ENCODE data around the gene SAT1.

The SAT1 gene

DNA sequence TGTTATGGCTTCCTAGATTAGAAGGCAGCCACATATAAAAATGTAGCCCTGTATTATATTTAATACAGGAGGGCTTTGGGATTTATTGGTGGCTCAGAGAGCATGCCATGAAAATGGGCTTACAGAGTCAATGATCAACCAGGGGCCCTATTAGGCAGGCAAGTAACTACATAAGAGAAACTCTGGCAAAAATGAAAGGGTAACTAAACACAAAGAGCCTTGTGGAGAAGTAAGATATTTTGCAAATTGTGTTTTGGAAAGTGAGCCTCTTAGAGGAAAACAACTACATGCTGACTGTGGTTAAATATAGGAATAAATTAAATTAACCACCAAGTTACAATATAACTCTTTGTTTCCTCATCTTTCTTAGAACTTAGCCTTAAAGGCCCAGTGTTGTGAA is 5.5 kb downstream of the SAT1 start:
- ChIA-PET CTCF (no interaction called here), POLR2A (no interaction called here)
- TF ChIP-seq, protein P1, sequence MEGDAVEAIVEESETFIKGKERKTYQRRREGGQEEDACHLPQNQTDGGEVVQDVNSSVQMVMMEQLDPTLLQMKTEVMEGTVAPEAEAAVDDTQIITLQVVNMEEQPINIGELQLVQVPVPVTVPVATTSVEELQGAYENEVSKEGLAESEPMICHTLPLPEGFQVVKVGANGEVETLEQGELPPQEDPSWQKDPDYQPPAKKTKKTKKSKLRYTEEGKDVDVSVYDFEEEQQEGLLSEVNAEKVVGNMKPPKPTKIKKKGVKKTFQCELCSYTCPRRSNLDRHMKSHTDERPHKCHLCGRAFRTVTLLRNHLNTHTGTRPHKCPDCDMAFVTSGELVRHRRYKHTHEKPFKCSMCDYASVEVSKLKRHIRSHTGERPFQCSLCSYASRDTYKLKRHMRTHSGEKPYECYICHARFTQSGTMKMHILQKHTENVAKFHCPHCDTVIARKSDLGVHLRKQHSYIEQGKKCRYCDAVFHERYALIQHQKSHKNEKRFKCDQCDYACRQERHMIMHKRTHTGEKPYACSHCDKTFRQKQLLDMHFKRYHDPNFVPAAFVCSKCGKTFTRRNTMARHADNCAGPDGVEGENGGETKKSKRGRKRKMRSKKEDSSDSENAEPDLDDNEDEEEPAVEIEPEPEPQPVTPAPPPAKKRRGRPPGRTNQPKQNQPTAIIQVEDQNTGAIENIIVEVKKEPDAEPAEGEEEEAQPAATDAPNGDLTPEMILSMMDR (IDR thresholded peaks at IDR 0.05; ENCODE audit: insufficient read depth, low read length, missing control alignments), result no peak
- H3K4me3 ChIP-seq (ENCODE audit: low read depth, low read length), result no peak overlapping the region
- DNase-seq (ENCODE audit: low read depth, low spot score), result no peak

- H3K4me3 ChIP-seq (ENCODE audit: low read depth, low read length), result no peak overlapping the region
- POLR2A ChIA-PET, result interaction anchor here (0.7 kb wide), 1 partner anchor 1857 kb away, joined by 3 read pairs; no protein-coding TSS in a partner anchor
- TF ChIP-seq, protein P1 (IDR thresholded peaks at IDR 0.05; ENCODE audit: insufficient read depth, low read length, missing control alignments), result no peak
- no peak for DNase-seq (ENCODE audit: low read depth, low spot score)
- CTCF ChIA-PET, result no interaction called here
Observed at GRCh38 chrX:23788946-23789345, 6.0 kb downstream of the SAT1 start.

DNA sequence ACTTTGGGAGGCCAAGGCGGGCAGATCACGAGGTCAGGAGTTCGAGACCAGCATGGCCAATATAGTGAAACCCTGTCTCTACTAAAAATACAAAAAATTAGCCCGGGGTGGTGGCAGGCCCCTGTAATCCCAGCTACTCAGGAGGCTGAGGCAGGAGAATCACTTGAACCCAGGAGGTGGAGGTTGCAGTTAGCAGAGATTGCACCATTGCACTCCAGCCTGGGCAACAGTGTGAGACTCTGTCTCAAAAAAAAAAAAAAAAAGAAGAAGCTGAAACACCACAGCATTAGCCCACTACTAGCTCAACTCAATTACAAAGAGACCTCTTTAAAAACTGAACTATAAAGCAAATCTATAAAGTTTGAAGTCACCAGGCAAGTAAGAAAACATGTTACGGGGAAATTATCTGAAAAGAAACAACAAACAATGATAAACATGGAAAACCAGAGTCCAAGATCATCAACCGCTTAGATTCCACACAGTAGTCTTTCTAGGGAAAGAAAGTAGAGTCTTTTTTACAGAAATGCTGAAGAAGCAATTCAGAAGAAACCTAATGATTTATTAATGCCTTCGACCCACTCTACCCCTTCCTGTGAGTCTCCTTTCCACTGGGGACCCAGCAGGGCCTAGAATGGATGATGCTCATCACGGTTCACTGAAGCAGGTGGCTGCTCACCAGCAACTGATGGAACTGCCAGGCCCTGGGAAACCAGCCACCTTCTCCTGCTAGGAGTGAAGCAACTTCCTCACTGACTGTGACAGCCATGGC is 6.6 kb downstream of the SAT1 start:
- ChIA-PET CTCF (no interaction called here), POLR2A (interaction anchor here (0.7 kb wide), 1 partner anchor 1858 kb away, joined by 3 read pairs; no protein-coding TSS in a partner anchor)
- no peak overlapping the region for H3K4me3 ChIP-seq (ENCODE audit: low read depth, low read length)
- DNase-seq (ENCODE audit: low read depth, low spot score), result no peak
- TF ChIP-seq, protein P1 (IDR thresholded peaks at IDR 0.05; ENCODE audit: insufficient read depth, low read length, missing control alignments), result no peak

DNA sequence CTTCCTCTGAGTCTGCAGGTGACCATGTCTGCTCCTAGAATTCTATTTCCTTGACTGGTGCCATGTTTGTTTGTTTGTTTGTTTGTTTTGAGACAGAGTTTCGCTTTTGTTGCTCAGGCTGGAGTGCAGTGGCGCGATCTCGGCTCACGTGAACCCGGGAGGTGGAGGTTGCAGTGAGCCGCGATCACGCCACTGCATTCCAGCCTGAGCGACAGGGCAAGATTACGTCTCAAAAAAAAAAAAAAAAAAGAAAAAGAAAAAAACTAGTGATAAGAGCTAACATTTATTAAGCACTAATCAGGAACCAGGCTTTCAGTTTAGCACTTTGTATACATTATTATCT is 7.2 kb downstream of the SAT1 start:
- H3K4me3 ChIP-seq (ENCODE audit: low read depth, low read length), result no peak overlapping the region
- TF ChIP-seq, protein P1 (IDR thresholded peaks at IDR 0.05; ENCODE audit: insufficient read depth, low read length, missing control alignments), result no peak
- DNase-seq (ENCODE audit: low read depth, low spot score), result no peak
- POLR2A ChIA-PET, result no interaction called here
- CTCF ChIA-PET, result interaction anchor here (1.2 kb wide), 1 partner anchor 111 kb away, joined by 3 read pairs; no protein-coding TSS in a partner anchor

DNA sequence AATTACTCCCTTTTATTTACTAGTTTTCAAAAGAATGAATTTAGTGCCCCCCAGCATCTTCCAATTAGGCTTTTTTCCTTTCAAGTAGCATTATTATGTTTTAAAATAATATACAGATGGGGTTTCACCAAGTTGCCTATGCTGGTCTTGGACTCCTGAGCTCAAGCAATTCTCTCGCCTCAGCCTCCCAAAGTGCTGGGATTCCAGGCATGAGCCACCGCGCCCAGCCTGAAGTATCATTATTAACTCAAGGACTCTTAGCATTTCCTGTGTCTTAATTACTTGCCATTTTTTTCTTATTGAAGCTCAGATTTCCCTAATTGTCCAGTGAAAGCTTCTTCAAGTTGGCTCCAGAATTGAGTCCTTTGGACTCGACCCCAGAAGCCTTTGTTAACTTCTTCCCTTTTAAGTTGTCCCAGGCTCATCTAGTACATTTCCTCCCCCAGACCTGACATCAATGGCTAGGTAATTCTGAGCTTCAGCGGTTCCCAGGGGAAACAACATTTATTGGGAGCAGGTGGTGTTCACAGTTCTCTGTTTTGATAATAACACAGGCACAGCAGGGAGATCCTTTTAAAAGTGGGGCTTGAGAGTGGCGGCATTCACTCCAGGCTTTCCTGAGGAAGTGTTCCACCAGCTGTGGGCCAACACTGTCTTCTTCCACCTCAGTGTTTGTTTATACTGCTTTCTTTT is 10.0 kb downstream of the SAT1 start:
- CTCF ChIA-PET, result interaction anchor here (0.7 to 1.6 kb wide), 3 partner anchors 10 to 109 kb away, joined by 3 to 7 read pairs (median 4); partner anchors contain the start of gene SAT1
- TF ChIP-seq, protein P1 (IDR thresholded peaks at IDR 0.05; ENCODE audit: insufficient read depth, low read length, missing control alignments), result no peak
- H3K4me3 ChIP-seq (ENCODE audit: low read depth, low read length), result no peak overlapping the region
- DNase-seq (ENCODE audit: low read depth, low spot score), result no peak
- POLR2A ChIA-PET, result interaction anchor here (1.4 kb wide), 1 partner anchor 10 kb away, joined by 4 read pairs; the partner anchor contains the start of gene SAT1

- no peak for DNase-seq (ENCODE audit: low read depth, low spot score)
- CTCF ChIA-PET, result interaction anchor here (1.9 kb wide), 1 partner anchor 12 kb away, joined by 5 read pairs; the partner anchor contains the start of gene SAT1
- TF ChIP-seq, protein P1 (IDR thresholded peaks at IDR 0.05; ENCODE audit: insufficient read depth, low read length, missing control alignments), result no peak
- POLR2A ChIA-PET, result no interaction called here
- H3K4me3 ChIP-seq (ENCODE audit: low read depth, low read length), result no peak overlapping the region
Observed at GRCh38 chrX:23795221-23795620, 12.2 kb downstream of the SAT1 start.
